ENCODE measurements around the gene GNAS.
"Not testable (repeated sequence)": the region's sequence is repeated elsewhere in the genome, so short reads cannot be mapped to it uniquely, and the experiment has no call there.

The GNAS gene

DNA sequence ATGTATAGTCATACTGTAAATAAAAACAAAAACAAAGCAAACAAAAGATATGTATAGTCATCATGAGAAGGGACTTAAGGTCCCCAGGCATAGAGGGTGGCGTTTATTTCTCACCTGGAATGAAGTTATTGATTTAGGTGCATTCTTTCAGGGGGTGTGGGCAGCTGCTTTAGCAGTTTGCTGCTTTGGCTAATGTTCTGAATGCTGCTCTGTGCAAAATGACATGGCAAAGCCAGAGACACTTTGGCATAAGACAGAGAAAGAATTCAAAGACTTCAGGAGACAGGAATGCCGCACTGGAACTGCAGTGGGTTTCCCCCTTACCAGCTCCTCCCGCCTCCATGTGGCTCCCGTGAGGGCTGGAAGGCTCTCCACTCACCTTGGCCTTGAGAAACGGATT lies 92.1 kb downstream of the GNAS start:
- ATAC-seq (ENCODE audit: low read depth), result no peak; the same call in 2 of the 3 replicates
- peaks cover 55% of the 10 kb centered on the region for H3K27me3 ChIP-seq (ENCODE audit: insufficient read depth, poor library complexity, severe bottlenecking)
- no peak overlapping the region for H3K4me3 ChIP-seq (ENCODE audit: severe bottlenecking)
- no peaks in the 10 kb centered on the region for H3K36me3 ChIP-seq (ENCODE audit: low read depth)
- DNase-seq (ENCODE audit: low spot score), result no peak
- TF ChIP-seq, protein P1, sequence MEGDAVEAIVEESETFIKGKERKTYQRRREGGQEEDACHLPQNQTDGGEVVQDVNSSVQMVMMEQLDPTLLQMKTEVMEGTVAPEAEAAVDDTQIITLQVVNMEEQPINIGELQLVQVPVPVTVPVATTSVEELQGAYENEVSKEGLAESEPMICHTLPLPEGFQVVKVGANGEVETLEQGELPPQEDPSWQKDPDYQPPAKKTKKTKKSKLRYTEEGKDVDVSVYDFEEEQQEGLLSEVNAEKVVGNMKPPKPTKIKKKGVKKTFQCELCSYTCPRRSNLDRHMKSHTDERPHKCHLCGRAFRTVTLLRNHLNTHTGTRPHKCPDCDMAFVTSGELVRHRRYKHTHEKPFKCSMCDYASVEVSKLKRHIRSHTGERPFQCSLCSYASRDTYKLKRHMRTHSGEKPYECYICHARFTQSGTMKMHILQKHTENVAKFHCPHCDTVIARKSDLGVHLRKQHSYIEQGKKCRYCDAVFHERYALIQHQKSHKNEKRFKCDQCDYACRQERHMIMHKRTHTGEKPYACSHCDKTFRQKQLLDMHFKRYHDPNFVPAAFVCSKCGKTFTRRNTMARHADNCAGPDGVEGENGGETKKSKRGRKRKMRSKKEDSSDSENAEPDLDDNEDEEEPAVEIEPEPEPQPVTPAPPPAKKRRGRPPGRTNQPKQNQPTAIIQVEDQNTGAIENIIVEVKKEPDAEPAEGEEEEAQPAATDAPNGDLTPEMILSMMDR (IDR thresholded peaks at IDR 0.05; ENCODE audit: poor library complexity, severe bottlenecking), result no peak
- no peaks in the 10 kb centered on the region for H3K4me1 ChIP-seq (ENCODE audit: insufficient read depth, poor library complexity, severe bottlenecking)
- no peaks in the 10 kb centered on the region for H3K9me3 ChIP-seq (ENCODE audit: severe bottlenecking)
- no peak overlapping the region for H3K27ac ChIP-seq (ENCODE audit: poor library complexity, severe bottlenecking)

DNA sequence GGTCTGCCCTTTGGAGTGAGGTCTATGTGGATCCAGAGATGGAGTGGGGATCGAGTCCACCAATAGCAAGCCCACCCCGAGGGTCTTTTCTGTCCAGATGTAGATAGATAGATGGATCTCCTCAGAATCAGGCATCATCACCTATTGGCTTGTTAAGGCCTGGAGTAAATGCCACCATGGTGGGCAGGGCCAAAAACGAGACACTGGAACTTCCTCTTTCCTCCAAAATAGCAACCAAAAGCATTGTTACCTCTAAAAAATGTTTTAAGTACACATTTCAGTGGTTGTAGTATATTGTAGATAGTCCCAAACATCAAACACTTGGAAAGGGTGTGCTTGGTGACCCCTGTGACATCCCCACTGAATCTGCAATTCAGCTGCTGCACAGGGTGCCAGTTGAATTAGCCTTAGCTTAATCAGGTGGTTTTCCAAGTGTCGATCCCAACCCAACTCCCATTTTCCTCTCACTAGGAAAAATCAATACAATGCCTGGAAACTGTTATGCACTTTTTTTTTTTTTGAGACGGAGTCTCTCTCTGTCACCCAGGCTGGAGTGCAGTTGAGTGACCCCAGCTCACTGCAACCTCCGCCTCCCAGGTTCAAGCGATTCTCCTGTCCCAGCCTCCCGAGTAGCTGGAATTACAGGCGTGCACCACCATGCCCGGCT lies 93.6 kb downstream of the GNAS start:
- peaks cover 47% of the 10 kb centered on the region for H3K27me3 ChIP-seq (ENCODE audit: insufficient read depth, poor library complexity, severe bottlenecking)
- H3K27ac ChIP-seq (ENCODE audit: poor library complexity, severe bottlenecking), result no peak overlapping the region
- DNase-seq (ENCODE audit: low spot score) (no peak), ATAC-seq (ENCODE audit: low read depth) (no peak)
- no peaks in the 10 kb centered on the region for H3K9me3 ChIP-seq (ENCODE audit: severe bottlenecking)
- H3K4me3 ChIP-seq (ENCODE audit: severe bottlenecking), result no peak overlapping the region
- H3K36me3 ChIP-seq (ENCODE audit: low read depth), result no peaks in the 10 kb centered on the region
- H3K4me1 ChIP-seq (ENCODE audit: insufficient read depth, poor library complexity, severe bottlenecking), result no peaks in the 10 kb centered on the region
- TF ChIP-seq, protein P1 (IDR thresholded peaks at IDR 0.05; ENCODE audit: poor library complexity, severe bottlenecking), result no peak

DNA sequence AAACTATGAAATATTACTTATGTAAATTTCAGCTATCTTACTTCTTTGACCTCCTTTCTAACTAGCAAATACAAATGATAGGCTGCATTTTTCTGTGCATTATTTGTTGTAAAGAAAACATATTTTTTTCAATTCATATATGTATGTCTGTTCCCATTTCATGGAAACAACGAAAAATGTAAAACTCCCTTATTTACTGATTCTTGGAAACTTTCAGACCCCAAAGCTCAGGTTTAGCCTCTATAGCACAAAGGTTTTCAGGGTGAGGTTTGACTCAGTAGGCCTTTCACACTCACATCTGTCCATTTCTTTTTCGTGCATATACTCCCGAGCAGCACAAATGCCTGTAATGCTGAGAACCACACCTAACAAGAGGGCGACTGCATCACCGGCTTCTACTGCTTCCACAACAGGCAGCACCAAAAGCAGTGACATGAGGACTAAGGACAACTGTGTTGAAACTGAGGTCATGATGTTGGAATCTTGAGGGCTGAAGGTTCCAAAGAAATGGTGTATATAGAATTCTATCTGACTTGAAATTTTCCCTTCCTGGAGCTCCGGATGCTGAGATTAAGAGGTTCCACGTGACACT lies 95.4 kb downstream of the GNAS start:
- not testable (repeated sequence) for H3K9me3 ChIP-seq (ENCODE audit: severe bottlenecking); DNase-seq (ENCODE audit: low spot score); H3K36me3 ChIP-seq (ENCODE audit: low read depth); H3K4me3 ChIP-seq (ENCODE audit: severe bottlenecking); H3K27ac ChIP-seq (ENCODE audit: poor library complexity, severe bottlenecking); ATAC-seq (ENCODE audit: low read depth); H3K4me1 ChIP-seq (ENCODE audit: insufficient read depth, poor library complexity, severe bottlenecking)
- peaks cover 39% of the 10 kb centered on the region for H3K27me3 ChIP-seq (ENCODE audit: insufficient read depth, poor library complexity, severe bottlenecking)

DNA sequence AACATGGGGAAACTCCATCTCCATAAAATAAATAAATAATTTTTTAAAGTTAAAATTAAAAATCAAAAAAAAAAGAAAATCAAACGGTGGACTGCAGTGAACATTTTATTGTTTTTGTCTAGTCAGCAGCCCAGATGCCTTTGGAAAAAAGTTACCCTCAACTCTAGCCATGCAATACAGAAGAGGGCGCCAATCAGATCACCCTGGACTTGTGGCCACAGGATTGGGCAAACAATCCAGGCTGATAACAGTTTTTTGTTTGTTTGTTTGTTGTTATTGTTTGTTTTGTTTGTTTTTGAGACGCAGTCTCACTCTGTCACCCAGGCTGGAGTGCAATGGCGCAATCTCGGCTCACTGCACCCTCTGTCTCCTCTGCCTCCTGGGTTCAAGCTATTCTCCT lies 98.1 kb downstream of the GNAS start:
- DNase-seq (ENCODE audit: low spot score), result no peak
- Histone ChIP-seq H3K9me3 (ENCODE audit: severe bottlenecking) (no peaks in the 10 kb centered on the region), H3K27me3 (ENCODE audit: insufficient read depth, poor library complexity, severe bottlenecking) (peaks cover 48% of the 10 kb centered on the region), H3K36me3 (ENCODE audit: low read depth) (no peaks in the 10 kb centered on the region), H3K4me3 (ENCODE audit: severe bottlenecking) (no peak overlapping the region), H3K4me1 (ENCODE audit: insufficient read depth, poor library complexity, severe bottlenecking) (no peaks in the 10 kb centered on the region), H3K27ac (ENCODE audit: poor library complexity, severe bottlenecking) (no peak overlapping the region)
- TF ChIP-seq, protein P1 (IDR thresholded peaks at IDR 0.05; ENCODE audit: poor library complexity, severe bottlenecking), result peak; percentile 33
- peak; percentile 41; the same call in 1 of the 3 replicates for ATAC-seq (ENCODE audit: low read depth)

DNA sequence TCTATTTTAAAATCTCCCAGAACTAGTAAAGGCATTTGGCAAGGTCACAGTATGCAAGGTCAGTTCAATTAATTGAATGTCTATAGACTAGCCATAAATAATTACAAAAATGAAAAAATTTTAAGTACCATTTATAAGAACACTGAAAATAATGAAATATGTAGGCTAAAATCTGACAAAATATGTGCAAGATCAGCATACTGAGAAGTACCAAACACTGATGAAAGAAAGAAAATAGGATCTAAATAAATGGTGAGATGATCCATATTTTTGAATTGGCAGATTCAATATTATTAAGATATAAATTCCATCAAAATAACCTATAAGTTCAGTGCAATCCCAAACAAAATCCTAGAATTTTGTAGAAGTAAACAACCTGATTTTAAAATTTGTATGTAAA lies 100.5 kb downstream of the GNAS start:
- TF ChIP-seq, protein P1 (IDR thresholded peaks at IDR 0.05; ENCODE audit: poor library complexity, severe bottlenecking), result no peak
- DNase-seq (ENCODE audit: low spot score), result no peak

More for the DNA sequence above, 100.5 kb downstream of the GNAS start:
- no peak overlapping the region for H3K4me3 ChIP-seq (ENCODE audit: severe bottlenecking)
- H3K9me3 ChIP-seq (ENCODE audit: severe bottlenecking), result no peaks in the 10 kb centered on the region
- peaks cover 37% of the 10 kb centered on the region for H3K27me3 ChIP-seq (ENCODE audit: insufficient read depth, poor library complexity, severe bottlenecking)
- H3K36me3 ChIP-seq (ENCODE audit: low read depth), result no peaks in the 10 kb centered on the region
- ATAC-seq (ENCODE audit: low read depth), result no peak
- no peak overlapping the region for H3K27ac ChIP-seq (ENCODE audit: poor library complexity, severe bottlenecking)
- H3K4me1 ChIP-seq (ENCODE audit: insufficient read depth, poor library complexity, severe bottlenecking), result no peaks in the 10 kb centered on the region

Measured in RWPE2 (cell line).